T-cell (primary cell): ENCODE results near the gene KRT39. TPM values are rescaled to one million over a fixed set of nuclear protein-coding genes. Genes with fewer than 3 reads are reported as not detected.

ENCODE experiments used
- ATAC-seq, 4 experiments: fragments of 200-7000 bp in 3 of 4; fragments of 150-1000 bp in 1 of 4; cut with Tn5 transposase; replicated peaks in 1 of 4; 1 replicate in 3 of 4; 2 replicates in 1 of 4; pipeline ENCODE4 v1.10.0; 2021; ENCODE audit warnings: moderate library complexity in 3 of 4, mild to moderate bottlenecking in 2 of 4, moderate number of reproducible peaks in 1 of 4
- CTCF ChIA-PET, 2 donors: fragments of 300-600 bp; sonication (Branson Sonifier 250); formaldehyde crosslinking; loops; one replicate each; lab custom pipeline; 2022; ENCODE audit warnings: antibody characterized with exemption in 2 of 2; lab: Charles Lee
- POLR2A ChIA-PET, 2 donors: fragments of 300-600 bp; sonication (Branson Sonifier 250); formaldehyde crosslinking; loops; one replicate each; lab custom pipeline; 2022; ENCODE audit warnings: antibody characterized with exemption in 2 of 2; lab: Charles Lee
- DNase-seq, 35 experiments: peaks; one replicate each; pipeline versions ENCODE4 v3.0.0 to v3.0.0-alpha.2; 2013 to 2023
- H3K27ac ChIP-seq: one replicate; pipeline ENCODE4 v1.5.1; 2013; ENCODE audit warnings: low read length
- H3K27me3 ChIP-seq, 2 experiments: replicated peaks in 1 of 2; 1 replicate in 1 of 2; 2 replicates in 1 of 2; pipeline versions ENCODE4 v1.6.1 to v1.7.0; 2013; ENCODE audit warnings: low read length in 1 of 2, mixed read lengths in 1 of 2; ENCODE audit not compliant: control insufficient read depth in 2 of 2, insufficient read depth in 2 of 2; ENCODE audit errors: extremely low read depth in 1 of 2
- H3K36me3 ChIP-seq, 2 donors: 1 replicate in 1 of 2; 2 replicates in 1 of 2; pipeline versions ENCODE4 v1.6.1 to v1.7.0; 2013; ENCODE audit warnings: low read length in 1 of 2; ENCODE audit not compliant: control insufficient read depth in 2 of 2, insufficient read depth in 1 of 2; ENCODE audit errors: extremely low read depth in 1 of 2
- H3K4me1 ChIP-seq, 2 experiments: 1 replicate in 1 of 2; 2 replicates in 1 of 2; pipeline versions ENCODE4 v1.6.1 to v1.7.0; 2013; ENCODE audit warnings: low read length in 2 of 2, mixed read lengths in 1 of 2; ENCODE audit not compliant: insufficient read depth in 2 of 2, control insufficient read depth in 1 of 2; ENCODE audit errors: extremely low read depth in 1 of 2
- H3K4me3 ChIP-seq, 2 donors: 1 replicate in 1 of 2; 2 replicates in 1 of 2; pipeline versions ENCODE4 v1.5.1 to v1.7.0; 2013; ENCODE audit warnings: mild to moderate bottlenecking in 2 of 2, low read length in 1 of 2, moderate library complexity in 1 of 2; ENCODE audit not compliant: control insufficient read depth in 1 of 2; ENCODE audit errors: extremely low read depth in 1 of 2
- H3K9me3 ChIP-seq: 2 replicates; pipeline ENCODE4 v1.7.0; 2013
- H3K27ac Mint-ChIP-seq, 2 donors: one replicate each; pipeline ENCODE4 v1.8.0; 2020 to 2021; ENCODE audit warnings: mild to moderate bottlenecking in 2 of 2, mixed read lengths in 2 of 2
- H3K27me3 Mint-ChIP-seq, 2 donors: one replicate each; pipeline ENCODE4 v1.8.0; 2021 to 2022; ENCODE audit warnings: mixed read lengths in 2 of 2
- H3K36me3 Mint-ChIP-seq: one replicate; pipeline ENCODE4 v1.8.0; 2021; ENCODE audit warnings: mixed read lengths
- H3K4me1 Mint-ChIP-seq, 3 donors: one replicate each; pipeline ENCODE4 v1.8.0; 2020 to 2022; ENCODE audit warnings: mixed read lengths in 3 of 3, mild to moderate bottlenecking in 1 of 3
- H3K4me3 Mint-ChIP-seq, 3 donors: one replicate each; pipeline ENCODE4 v1.8.0; 2020 to 2022; ENCODE audit warnings: mild to moderate bottlenecking in 3 of 3, mixed read lengths in 3 of 3, moderate library complexity in 3 of 3
- H3K9me3 Mint-ChIP-seq, 3 donors: one replicate each; pipeline ENCODE4 v1.8.0; 2020 to 2022; ENCODE audit warnings: mixed read lengths in 3 of 3
- WGBS: methylation state at CpG from one replicate; pipeline ENCODE4 v1.1.5; 2013; ENCODE audit warnings: missing lambda C conversion rate; ENCODE audit not compliant: insufficient coverage; 5-methylcytosine and 5-hydroxymethylcytosine counted together
- total RNA-seq, 35 experiments: library from RNA in 6 of 35; stranded (reverse) in 6 of 35; fragments of 120-200 nt in 1 of 35; gene quantifications; one replicate each; pipeline versions ENCODE4 v1.2.1 to v1.2.4 and lab custom pipeline; 2013 to 2026

The KRT39 gene
- total RNA-seq, 5 donors from 2014 or later (not counting 1 experiment from before 2014, with no cell fraction given), result not detected

DNA sequence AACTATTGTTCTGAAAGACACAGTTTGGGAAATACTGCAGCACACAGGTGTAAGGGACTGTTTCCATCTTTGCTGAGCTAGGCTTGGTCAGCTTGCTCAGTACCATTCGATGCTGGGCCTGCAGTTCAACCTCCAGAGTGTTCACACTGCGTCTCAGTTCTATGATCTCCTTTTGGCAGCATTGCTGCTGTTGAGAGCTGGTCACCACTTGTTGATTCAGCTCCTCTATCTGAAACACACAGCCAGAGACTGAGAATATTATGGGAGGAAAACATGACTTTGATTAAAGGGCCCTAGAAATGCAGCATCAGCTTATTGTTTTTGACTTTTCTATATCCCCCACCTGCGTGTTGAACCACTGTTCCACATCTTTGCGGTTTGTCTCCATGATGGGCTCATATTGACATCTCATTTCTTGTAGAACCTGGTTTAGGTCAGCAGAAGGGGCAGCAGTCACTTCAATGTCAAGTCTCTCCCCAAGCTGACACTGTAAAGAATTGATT is 4.6 kb downstream of the KRT39 start:
- no peaks in the 10 kb centered on the region for H3K36me3 ChIP-seq

DNA sequence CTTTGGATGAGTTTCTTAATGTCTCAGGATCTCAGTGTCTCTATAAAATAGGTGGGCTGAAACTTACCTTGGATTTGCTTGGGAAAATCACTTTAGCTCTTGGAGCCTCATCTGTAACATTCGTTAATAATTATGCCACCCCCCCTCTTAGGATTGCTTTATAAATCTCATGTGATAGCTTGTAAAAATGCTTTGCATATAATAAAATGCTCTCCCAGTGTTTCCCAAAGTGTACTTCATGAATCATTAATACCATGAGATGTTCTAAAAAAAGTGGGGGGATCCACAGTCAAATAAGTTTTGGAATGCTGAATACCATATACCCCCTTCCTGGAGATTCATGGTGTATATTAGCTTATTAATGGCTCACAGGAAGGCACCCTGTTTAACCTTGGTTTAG is 5.2 kb downstream of the KRT39 start:
- Mint-ChIP-seq H3K4me1 (peaks cover 0 to 7% (median 0%) of the 10 kb centered on the region in 3 donors), H3K4me3 (no peak overlapping the region), H3K9me3 (no peaks in the 10 kb centered on the region), H3K27me3 (peaks cover 3 to 29% of the 10 kb centered on the region in 2 donors), H3K36me3 (no peaks in the 10 kb centered on the region), H3K27ac (no peak overlapping the region)
- DNase-seq, result no peak
- H3K27ac ChIP-seq, result no peak overlapping the region
- ATAC-seq, result no peak
- H3K4me3 ChIP-seq, result no peak overlapping the region
- peaks cover 0 to 4% of the 10 kb centered on the region in 2 experiments for H3K27me3 ChIP-seq
- WGBS, result no CpG with 5 or more reads among the region's 1 CpG
- no peaks in the 10 kb centered on the region for H3K9me3 ChIP-seq
- ChIA-PET POLR2A (no interaction called here), CTCF (interaction anchor here in 1 of 2 donors (1.3 kb wide), 1 partner anchor 19 kb away, joined by 3 read pairs; no protein-coding TSS in a partner anchor)
- no peaks in the 10 kb centered on the region for H3K4me1 ChIP-seq
- H3K36me3 ChIP-seq, result no peaks in the 10 kb centered on the region

More for the DNA sequence above, 4.6 kb downstream of the KRT39 start:
- peaks cover 0 to 4% of the 10 kb centered on the region in 2 experiments for H3K27me3 ChIP-seq
- Mint-ChIP-seq H3K4me1 (peaks cover 0 to 7% (median 0%) of the 10 kb centered on the region in 3 donors), H3K27me3 (peaks cover 3 to 28% of the 10 kb centered on the region in 2 donors), H3K36me3 (no peaks in the 10 kb centered on the region), H3K9me3 (no peaks in the 10 kb centered on the region), H3K4me3 (no peak overlapping the region), H3K27ac (no peak overlapping the region)
- DNase-seq, result no peak
- no peaks in the 10 kb centered on the region for H3K4me1 ChIP-seq
- no peak for ATAC-seq
- WGBS, result 81% methylated on average over 4 of the region's 4 CpGs
- ChIA-PET CTCF (interaction anchor here in 1 of 2 donors (1.3 kb wide), 1 partner anchor 19 kb away, joined by 3 read pairs; no protein-coding TSS in a partner anchor), POLR2A (no interaction called here)
- no peaks in the 10 kb centered on the region for H3K9me3 ChIP-seq
- no peak overlapping the region for H3K27ac ChIP-seq
- no peak overlapping the region for H3K4me3 ChIP-seq

DNA sequence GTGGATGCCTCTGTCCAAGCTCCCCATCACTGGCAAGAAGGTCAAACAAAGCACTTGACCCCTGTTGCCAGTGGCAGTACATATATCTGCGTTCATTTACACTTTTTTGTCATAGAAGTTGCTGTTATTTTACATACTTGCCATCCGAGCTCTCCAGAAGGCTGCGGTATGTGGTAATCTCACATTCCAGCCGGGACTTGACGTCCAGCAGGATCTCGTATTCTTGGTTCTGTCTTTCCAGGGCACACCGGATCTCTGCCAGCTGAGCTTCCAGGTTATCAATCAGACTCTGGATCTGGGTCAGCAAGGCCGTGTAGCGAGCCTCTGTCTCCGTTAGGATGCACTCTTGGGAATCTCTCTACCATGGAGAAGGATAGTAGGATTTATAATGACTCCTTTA is 6.6 kb downstream of the KRT39 start:
- no peak overlapping the region for H3K27ac ChIP-seq
- no peaks in the 10 kb centered on the region for H3K4me1 ChIP-seq
- no peak for ATAC-seq
- DNase-seq, result no peak
- Mint-ChIP-seq H3K4me3 (no peak overlapping the region), H3K27ac (no peak overlapping the region), H3K36me3 (no peaks in the 10 kb centered on the region), H3K9me3 (no peaks in the 10 kb centered on the region), H3K4me1 (peaks cover 0 to 7% (median 0%) of the 10 kb centered on the region in 3 donors), H3K27me3 (peaks cover 9 to 29% of the 10 kb centered on the region in 2 donors)
- 91% methylated on average over 6 of the region's 10 CpGs for WGBS
- POLR2A ChIA-PET, result no interaction called here
- H3K27me3 ChIP-seq, result peaks cover 0 to 4% of the 10 kb centered on the region in 2 experiments
- H3K4me3 ChIP-seq, result no peak overlapping the region
- CTCF ChIA-PET, result no interaction called here
- H3K36me3 ChIP-seq, result no peaks in the 10 kb centered on the region
- H3K9me3 ChIP-seq, result no peaks in the 10 kb centered on the region

DNA sequence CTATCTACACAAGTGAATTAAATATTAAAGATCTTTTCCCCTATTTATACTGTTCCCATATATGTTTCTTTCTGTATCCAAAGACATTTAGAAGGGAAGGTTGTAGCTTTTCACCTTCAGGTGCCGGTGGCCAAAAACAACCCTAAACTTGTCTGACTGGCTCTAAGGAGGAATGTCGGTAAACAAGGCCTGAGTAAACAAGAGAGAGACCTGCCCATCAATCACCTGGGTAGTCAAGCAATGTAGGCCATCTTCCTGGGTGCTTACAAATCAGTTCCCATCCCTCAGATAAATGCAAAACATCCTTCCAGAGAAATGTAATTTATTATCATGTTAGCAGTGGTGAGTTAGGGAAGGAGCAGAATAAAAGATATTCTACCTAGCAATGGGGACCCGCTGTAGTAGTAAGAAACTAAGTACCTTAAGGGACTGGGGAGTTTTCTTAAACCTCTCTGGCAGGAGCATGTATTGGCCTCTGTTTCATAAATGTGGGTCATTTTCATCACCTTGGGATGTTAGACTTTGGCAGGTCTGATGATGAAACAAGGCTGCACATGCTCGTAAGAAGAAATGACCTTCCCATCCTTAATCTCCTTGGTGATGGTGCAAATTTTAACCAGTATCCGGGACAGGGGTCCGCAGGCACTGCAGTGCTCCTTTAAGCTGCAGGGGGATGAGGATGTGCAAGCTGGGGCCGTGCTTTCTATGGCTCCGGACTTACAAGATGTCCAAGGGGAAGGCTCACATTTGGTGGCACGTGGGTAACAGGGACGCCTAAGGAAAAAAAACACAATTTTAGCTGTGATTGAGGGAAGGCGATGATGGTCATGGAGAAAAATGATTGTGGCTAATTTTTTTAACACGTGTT is 8.4 kb downstream of the KRT39 start:
- Mint-ChIP-seq H3K9me3 (no peaks in the 10 kb centered on the region), H3K27ac (no peak overlapping the region), H3K27me3 (peaks cover 22 to 28% of the 10 kb centered on the region in 2 donors), H3K4me1 (peaks cover 0 to 2% (median 0%) of the 10 kb centered on the region in 3 donors), H3K4me3 (no peak overlapping the region), H3K36me3 (no peaks in the 10 kb centered on the region)
- no peaks in the 10 kb centered on the region for H3K9me3 ChIP-seq
- ChIA-PET CTCF (interaction anchor here (0.7 to 0.9 kb wide), 2 partner anchors 12 to 690 kb away, joined by 3 read pairs; no protein-coding TSS in a partner anchor), POLR2A (no interaction called here)
- no peak for ATAC-seq
- no peak for DNase-seq
- H3K4me3 ChIP-seq, result no peak overlapping the region
- H3K27me3 ChIP-seq, result peaks cover 0 to 4% of the 10 kb centered on the region in 2 experiments
- 85% methylated on average over 4 of the region's 12 CpGs for WGBS
- no peaks in the 10 kb centered on the region for H3K36me3 ChIP-seq
- no peak overlapping the region for H3K27ac ChIP-seq
- H3K4me1 ChIP-seq, result no peaks in the 10 kb centered on the region

DNA sequence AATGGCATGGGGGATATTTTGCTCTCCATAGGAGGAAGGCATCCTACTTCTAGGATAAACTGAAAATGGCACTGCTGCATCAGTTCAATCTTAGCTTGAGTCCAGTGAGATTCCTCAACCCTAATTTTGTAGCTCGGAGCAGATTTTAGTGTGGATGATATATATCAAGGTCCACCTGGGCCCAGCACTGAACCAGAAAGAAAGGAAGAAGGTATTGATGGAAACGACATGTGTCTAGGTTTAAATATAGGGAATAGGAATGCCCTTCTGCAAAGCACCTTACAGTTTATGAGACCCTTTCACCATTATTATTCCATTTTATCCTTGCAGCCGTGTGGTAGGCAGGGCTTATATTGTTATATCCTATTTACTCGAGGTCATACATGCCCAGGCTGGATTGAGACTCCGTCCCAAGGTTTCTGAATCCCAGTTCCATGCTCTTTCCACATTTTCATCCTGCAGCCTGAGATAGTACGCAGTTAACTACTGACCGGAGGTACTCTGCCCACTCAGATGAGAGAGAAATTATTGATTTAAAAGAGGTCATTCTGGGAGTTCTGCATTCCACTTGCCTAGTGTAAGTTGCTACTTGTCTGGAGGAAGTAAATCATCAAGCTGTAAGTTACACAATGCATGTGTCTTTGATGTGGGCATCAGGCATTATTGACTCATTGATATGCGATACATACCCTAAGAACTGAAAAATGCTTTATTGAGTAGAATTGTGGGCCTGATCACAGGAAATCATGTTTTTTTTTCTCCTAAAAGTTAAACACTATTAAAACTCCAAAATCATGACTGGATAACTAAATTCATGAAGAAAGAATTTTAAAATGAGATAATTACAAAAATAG is 10.1 kb downstream of the KRT39 start:
- Mint-ChIP-seq H3K27me3 (peaks cover 34 to 35% of the 10 kb centered on the region in 2 donors), H3K4me1 (peaks cover 0 to 2% (median 0%) of the 10 kb centered on the region in 3 donors), H3K4me3 (no peak overlapping the region), H3K9me3 (no peaks in the 10 kb centered on the region), H3K27ac (no peak overlapping the region), H3K36me3 (no peaks in the 10 kb centered on the region)
- no peak for DNase-seq
- Histone ChIP-seq H3K4me3 (no peak overlapping the region), H3K36me3 (no peaks in the 10 kb centered on the region), H3K4me1 (no peaks in the 10 kb centered on the region), H3K27ac (no peak overlapping the region), H3K27me3 (peaks cover 3 to 4% of the 10 kb centered on the region in 2 experiments), H3K9me3 (no peaks in the 10 kb centered on the region)
- POLR2A ChIA-PET, result no interaction called here
- CTCF ChIA-PET, result no interaction called here
- 67% methylated on average over 3 of the region's 8 CpGs for WGBS
- no peak for ATAC-seq

DNA sequence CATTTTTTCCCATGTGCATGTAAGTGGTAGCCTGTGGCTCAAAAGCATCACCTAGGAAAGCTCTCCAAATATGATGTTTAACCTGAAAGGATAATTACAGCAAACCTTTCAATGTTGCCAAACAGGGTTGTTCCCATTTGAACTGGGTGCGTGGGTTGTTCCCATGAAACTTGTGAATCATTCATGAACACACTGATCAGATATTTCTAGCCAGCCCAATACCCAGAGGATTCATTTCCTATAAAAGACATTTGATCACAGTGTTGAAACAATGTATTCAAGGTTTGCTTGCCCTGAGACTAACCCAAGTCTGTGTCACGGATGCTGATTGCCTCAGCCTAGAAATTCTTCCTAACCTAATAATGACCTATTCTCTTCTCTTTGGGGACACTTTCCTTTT is 12.9 kb downstream of the KRT39 start:
- no peak for DNase-seq
- ChIA-PET CTCF (no interaction called here), POLR2A (no interaction called here)
- Histone ChIP-seq H3K27ac (no peak overlapping the region), H3K36me3 (no peaks in the 10 kb centered on the region), H3K27me3 (peaks cover 6 to 8% of the 10 kb centered on the region in 2 experiments), H3K9me3 (no peaks in the 10 kb centered on the region), H3K4me1 (no peaks in the 10 kb centered on the region), H3K4me3 (no peak overlapping the region)
- H3K27ac Mint-ChIP-seq, result no peak overlapping the region
- no peak for ATAC-seq
- no peaks in the 10 kb centered on the region for H3K9me3 Mint-ChIP-seq
- H3K4me3 Mint-ChIP-seq, result no peak overlapping the region
- H3K4me1 Mint-ChIP-seq, result peaks cover 0 to 1% (median 0%) of the 10 kb centered on the region in 3 donors
- WGBS, result 88% methylated on average over 1 of the region's 2 CpGs
- peaks cover 37 to 54% of the 10 kb centered on the region in 2 donors for H3K27me3 Mint-ChIP-seq
- no peaks in the 10 kb centered on the region for H3K36me3 Mint-ChIP-seq
